COLO829 (cell line): ENCODE results near the gene TRA2B.

ENCODE experiments used
- DNase-seq: peaks from one replicate; pipeline ENCODE4 v3.0.0; 2012; ENCODE audit warnings: low spot score

Gene TRA2B

DNA sequence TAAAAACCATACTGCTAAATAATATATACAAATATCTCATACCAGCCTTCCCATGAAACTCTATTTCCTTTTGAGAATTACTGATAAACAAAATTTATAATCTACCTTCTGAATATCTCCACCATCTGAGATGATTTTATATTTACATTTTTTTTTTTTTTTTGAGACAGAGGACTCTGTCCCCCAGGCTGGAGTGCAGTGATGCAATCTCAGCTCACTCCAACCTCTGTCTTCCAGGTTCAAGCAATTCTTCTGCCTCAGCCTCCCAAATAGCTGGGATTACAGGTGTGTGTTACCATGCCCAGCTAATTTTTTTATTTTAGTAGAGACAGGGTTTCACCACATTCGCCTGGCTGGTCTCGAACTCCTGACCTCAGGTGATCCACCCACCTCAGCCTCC, 70.2 kb downstream of the TRA2B start:
- no peak for DNase-seq

DNA sequence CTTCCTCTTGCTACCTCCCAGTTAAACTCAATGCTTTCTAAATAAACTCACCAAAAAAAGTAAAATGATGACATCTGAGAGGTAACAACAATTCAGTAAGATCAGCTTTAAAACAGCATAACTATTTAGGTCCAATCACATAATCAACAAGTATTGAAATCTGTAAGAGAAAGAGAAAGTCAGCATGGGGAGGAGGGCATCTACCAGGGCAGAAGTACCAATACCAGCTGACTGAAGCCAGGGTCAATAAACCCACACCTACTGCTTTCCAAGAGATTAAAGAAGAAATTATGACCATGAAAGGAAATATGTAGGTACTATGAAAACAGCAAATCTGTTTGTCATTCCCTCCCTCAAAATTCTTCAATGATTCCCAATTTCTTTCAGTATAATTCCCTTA, 70.8 kb downstream of the TRA2B start:
- DNase-seq: no peak

DNA sequence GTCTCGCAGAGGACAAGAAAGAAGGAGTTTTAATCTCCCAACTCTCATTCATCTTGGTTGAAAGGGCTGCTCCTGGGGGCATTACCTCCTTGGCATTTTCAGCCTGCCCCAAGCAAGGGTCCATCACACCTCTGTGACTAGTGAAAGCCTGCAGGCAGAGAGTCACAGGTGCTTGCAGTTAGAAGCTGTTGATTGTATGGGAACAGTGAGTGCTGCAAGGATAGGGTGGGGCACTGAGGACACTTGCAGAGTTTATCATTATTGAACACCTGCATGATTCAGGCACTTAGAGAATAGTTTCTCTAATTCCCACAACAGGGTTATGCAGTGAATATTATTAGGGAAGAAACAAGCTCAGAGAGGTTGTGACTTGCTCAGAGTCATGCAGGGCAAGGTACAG, 71.3 kb downstream of the TRA2B start:
- DNase-seq: no peak
